Caco-2 (cell line): ENCODE data around the gene FAM184A. TPM values are rescaled to one million over a fixed set of nuclear protein-coding genes. Genes with fewer than 3 reads are reported as not detected.

ENCODE experiments used
- BruUV-seq: library from RNA; stranded (reverse); fragments of 400-500 nt; replicated peaks from 2 replicates; lab custom pipeline; 2021; lab: Mats Ljungman, UMichigan
- CTCF ChIA-PET: fragments of 300-600 bp; sonication (Branson Sonifier 250); formaldehyde crosslinking; loops from one replicate; lab custom pipeline; 2022; ENCODE audit warnings: antibody characterized with exemption; lab: Charles Lee
- POLR2A ChIA-PET: fragments of 300-600 bp; sonication (Branson Sonifier 250); formaldehyde crosslinking; loops from one replicate; lab custom pipeline; 2022; ENCODE audit warnings: antibody characterized with exemption; lab: Charles Lee
- DNase-seq, 2 experiments: peaks; one replicate each; pipeline versions ENCODE4 v3.0.0 to v3.0.0-alpha.2; 2020 to 2022
- H3K27me3 ChIP-seq: replicated peaks from 2 replicates; pipeline ENCODE4 v1.6.0; 2011; ENCODE audit warnings: low read length; ENCODE audit not compliant: control insufficient read depth, insufficient read depth
- H3K36me3 ChIP-seq: 2 replicates; pipeline ENCODE4 v1.5.1; 2011; ENCODE audit warnings: low read length; ENCODE audit not compliant: control insufficient read depth, insufficient read depth
- H3K4me1 ChIP-seq: fragments of 250-450 bp; sonication (Bioruptor Pico); 2 replicates; pipeline ENCODE4 v1.5.1; 2020; ENCODE audit warnings: mild to moderate bottlenecking
- H3K4me3 ChIP-seq: 2 replicates; pipeline ENCODE4 v1.5.1; 2011; ENCODE audit warnings: low read depth, mild to moderate bottlenecking, control low read depth, low read length
- H3K9me3 ChIP-seq: fragments of 250-450 bp; sonication (Bioruptor Pico); 2 replicates; pipeline ENCODE4 v1.5.1; 2020; ENCODE audit warnings: mild to moderate bottlenecking, moderate library complexity
- H3K27ac Mint-ChIP-seq: one replicate; pipeline ENCODE4 v1.8.0; 2022; ENCODE audit warnings: mixed read lengths; ENCODE audit not compliant: unreplicated experiment
- H3K27me3 Mint-ChIP-seq: one replicate; pipeline ENCODE4 v1.8.0; 2022; ENCODE audit warnings: mixed read lengths; ENCODE audit not compliant: insufficient read depth, unreplicated experiment
- H3K36me3 Mint-ChIP-seq: one replicate; pipeline ENCODE4 v1.8.0; 2022; ENCODE audit warnings: mild to moderate bottlenecking, mixed read lengths; ENCODE audit not compliant: insufficient read depth, unreplicated experiment
- H3K4me1 Mint-ChIP-seq: one replicate; pipeline ENCODE4 v1.8.0; 2022; ENCODE audit warnings: low read depth, mixed read lengths; ENCODE audit not compliant: unreplicated experiment
- H3K4me3 Mint-ChIP-seq: one replicate; pipeline ENCODE4 v1.8.0; 2022; ENCODE audit warnings: mild to moderate bottlenecking, moderate library complexity, mixed read lengths; ENCODE audit not compliant: unreplicated experiment
- H3K9me3 Mint-ChIP-seq: one replicate; pipeline ENCODE4 v1.8.0; 2022; ENCODE audit warnings: mixed read lengths; ENCODE audit not compliant: unreplicated experiment
- CTCF ChIP-seq, 2 experiments: fragments of 200-600 bp in 1 of 2; IDR thresholded peaks; 1 replicate in 1 of 2; 2 replicates in 1 of 2; pipeline versions ENCODE4 v1.5.1 to v1.8.0; 2011 to 2022; ENCODE audit warnings: antibody characterized with exemption in 1 of 2, control low read depth in 1 of 2, inconsistent platforms in 1 of 2, low read depth in 1 of 2, low read length in 1 of 2, mild to moderate bottlenecking in 1 of 2, moderate library complexity in 1 of 2; ENCODE audit not compliant: insufficient read depth in 1 of 2, severe bottlenecking in 1 of 2, unreplicated experiment in 1 of 2
- intact Hi-C: fragments of 100-400 bp; cut with micrococcal nuclease; formaldehyde crosslinking; loops from one replicate; pipeline ENCODE4 v1.10.0; 2022; ENCODE audit not compliant: unreplicated experiment
- total RNA-seq: library from RNA; stranded (reverse); gene quantifications from 2 replicates; pipeline ENCODE4 v1.2.3, GENCODE V29; 2022

The FAM184A gene
- total RNA-seq, 1 experiment from 2014 or later = 10.8 TPM

GRCh38 chr6:119043265-119043664 is 35.2 kb downstream of the FAM184A start:
- CTCF ChIA-PET = no interaction called here
- H3K9me3 Mint-ChIP-seq = peaks cover 6% of the 10 kb centered on the region

GRCh38 chr6:119040636-119041035 is 37.8 kb downstream of the FAM184A start:
- Mint-ChIP-seq H3K27ac (no peak overlapping the region), H3K4me1 (peaks cover 30% of the 10 kb centered on the region)

More at GRCh38 chr6:119043265-119043664, 35.2 kb downstream of the FAM184A start:
- no peak for TF ChIP-seq CTCF (IDR thresholded peaks at IDR 0.05; ENCODE audit: insufficient read depth in 1 of 2, low read depth in 1 of 2, low read length in 1 of 2, severe bottlenecking in 1 of 2, unreplicated experiment in 1 of 2)
- no peak overlapping the region for H3K4me3 ChIP-seq
- Mint-ChIP-seq H3K27ac (no peak overlapping the region), H3K27me3 (no peaks in the 10 kb centered on the region), H3K36me3 (no peaks in the 10 kb centered on the region), H3K4me3 (no peak overlapping the region), H3K4me1 (peaks cover 21% of the 10 kb centered on the region)
- peaks cover 17% of the 10 kb centered on the region for H3K4me1 ChIP-seq
- H3K36me3 ChIP-seq = no peaks in the 10 kb centered on the region
- no peak for DNase-seq
- no peaks in the 10 kb centered on the region for H3K27me3 ChIP-seq
- POLR2A ChIA-PET = no interaction called here
- BruUV-seq = no TSS peak
- H3K9me3 ChIP-seq = no peaks in the 10 kb centered on the region
- intact Hi-C loops = no loop called here

GRCh38 chr6:119040229-119040628 is 38.2 kb downstream of the FAM184A start:
- no peaks in the 10 kb centered on the region for H3K9me3 ChIP-seq
- POLR2A ChIA-PET = no interaction called here
- no peak for DNase-seq
- H3K9me3 Mint-ChIP-seq = no peaks in the 10 kb centered on the region
- H3K27me3 ChIP-seq = no peaks in the 10 kb centered on the region
- TF ChIP-seq CTCF (IDR thresholded peaks at IDR 0.05; ENCODE audit: insufficient read depth in 1 of 2, low read depth in 1 of 2, low read length in 1 of 2, severe bottlenecking in 1 of 2, unreplicated experiment in 1 of 2) = no peak
- peaks cover 34% of the 10 kb centered on the region for H3K4me1 Mint-ChIP-seq
- H3K4me3 ChIP-seq = no peak overlapping the region
- no peaks in the 10 kb centered on the region for H3K36me3 ChIP-seq
- intact Hi-C loops = no loop called here
- CTCF ChIA-PET = no interaction called here
- no TSS peak for BruUV-seq
- H3K4me3 Mint-ChIP-seq = no peak overlapping the region
- no peak overlapping the region for H3K27ac Mint-ChIP-seq
- peaks cover 45% of the 10 kb centered on the region for H3K4me1 ChIP-seq
- H3K36me3 Mint-ChIP-seq = no peaks in the 10 kb centered on the region
- no peaks in the 10 kb centered on the region for H3K27me3 Mint-ChIP-seq

More at GRCh38 chr6:119040636-119041035, 37.8 kb downstream of the FAM184A start:
- BruUV-seq = no TSS peak
- H3K9me3 Mint-ChIP-seq = no peaks in the 10 kb centered on the region
- Histone ChIP-seq H3K4me1 (peaks cover 41% of the 10 kb centered on the region), H3K36me3 (no peaks in the 10 kb centered on the region), H3K27me3 (no peaks in the 10 kb centered on the region), H3K4me3 (no peak overlapping the region), H3K9me3 (no peaks in the 10 kb centered on the region)
- no peak for DNase-seq
- POLR2A ChIA-PET = no interaction called here
- CTCF ChIA-PET = no interaction called here
- no peaks in the 10 kb centered on the region for H3K36me3 Mint-ChIP-seq
- H3K27me3 Mint-ChIP-seq = no peaks in the 10 kb centered on the region
- no peak for TF ChIP-seq CTCF (IDR thresholded peaks at IDR 0.05; ENCODE audit: insufficient read depth in 1 of 2, low read depth in 1 of 2, low read length in 1 of 2, severe bottlenecking in 1 of 2, unreplicated experiment in 1 of 2)
- intact Hi-C loops = no loop called here
- no peak overlapping the region for H3K4me3 Mint-ChIP-seq
